ENCODE measurements around the gene GZF1.

GRCh38 chr20:23327617-23328333 lies 34.2 kb upstream of the GZF1 start:
- TF ChIP-seq POLR2AphosphoS5 (IDR thresholded peaks at IDR 0.05; ENCODE audit: low read depth): no peak
- TF ChIP-seq, protein P1, sequence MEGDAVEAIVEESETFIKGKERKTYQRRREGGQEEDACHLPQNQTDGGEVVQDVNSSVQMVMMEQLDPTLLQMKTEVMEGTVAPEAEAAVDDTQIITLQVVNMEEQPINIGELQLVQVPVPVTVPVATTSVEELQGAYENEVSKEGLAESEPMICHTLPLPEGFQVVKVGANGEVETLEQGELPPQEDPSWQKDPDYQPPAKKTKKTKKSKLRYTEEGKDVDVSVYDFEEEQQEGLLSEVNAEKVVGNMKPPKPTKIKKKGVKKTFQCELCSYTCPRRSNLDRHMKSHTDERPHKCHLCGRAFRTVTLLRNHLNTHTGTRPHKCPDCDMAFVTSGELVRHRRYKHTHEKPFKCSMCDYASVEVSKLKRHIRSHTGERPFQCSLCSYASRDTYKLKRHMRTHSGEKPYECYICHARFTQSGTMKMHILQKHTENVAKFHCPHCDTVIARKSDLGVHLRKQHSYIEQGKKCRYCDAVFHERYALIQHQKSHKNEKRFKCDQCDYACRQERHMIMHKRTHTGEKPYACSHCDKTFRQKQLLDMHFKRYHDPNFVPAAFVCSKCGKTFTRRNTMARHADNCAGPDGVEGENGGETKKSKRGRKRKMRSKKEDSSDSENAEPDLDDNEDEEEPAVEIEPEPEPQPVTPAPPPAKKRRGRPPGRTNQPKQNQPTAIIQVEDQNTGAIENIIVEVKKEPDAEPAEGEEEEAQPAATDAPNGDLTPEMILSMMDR (IDR thresholded peaks at IDR 0.05; ENCODE audit: insufficient read depth, low read length): no peak
- no peak for TF ChIP-seq GABPA (IDR thresholded peaks at IDR 0.05; ENCODE audit: low read depth)
- no peak for TF ChIP-seq REST (IDR thresholded peaks at IDR 0.05; ENCODE audit: insufficient replicate concordance, low read depth)
- no peak for TF ChIP-seq SPI1 (IDR thresholded peaks at IDR 0.05; ENCODE audit: borderline replicate concordance, low read depth)
